OCI-LY1 (cell line): ENCODE results near the gene RABEPK.
"Not testable (repeated sequence)": the region's sequence is repeated elsewhere in the genome, so short reads cannot be mapped to it uniquely, and the experiment has no call there.

ENCODE experiments used
- H2AFZ ChIP-seq: fragments of 200-600 bp; sonication (generic), shearing (Covaris generic); 2 replicates; pipeline ENCODE4 v1.6.0; 2014; ENCODE audit warnings: antibody characterized with exemption, mild to moderate bottlenecking, low read length
- H3F3A ChIP-seq: fragments of 200-600 bp; sonication (generic), shearing (Covaris generic); 2 replicates; pipeline ENCODE4 v1.6.0; 2014; ENCODE audit warnings: mild to moderate bottlenecking, antibody characterized with exemption, low read length, moderate library complexity; ENCODE audit not compliant: insufficient read depth
- H3K27ac ChIP-seq: fragments of 200-600 bp; sonication (generic); 2 replicates; pipeline ENCODE4 v1.5.1; 2014; ENCODE audit warnings: low read length, mixed run types, mild to moderate bottlenecking, low read depth; ENCODE audit not compliant: poor library complexity, severe bottlenecking
- H3K27me3 ChIP-seq: fragments of 200-600 bp; sonication (generic); 2 replicates; pipeline ENCODE4 v1.6.0; 2014; ENCODE audit warnings: antibody characterized with exemption, mild to moderate bottlenecking, low read length, moderate library complexity; ENCODE audit not compliant: insufficient read depth
- H3K36me3 ChIP-seq: fragments of 200-600 bp; sonication (generic); 2 replicates; pipeline ENCODE4 v1.6.1; 2014; ENCODE audit warnings: mild to moderate bottlenecking, antibody characterized with exemption, low read length, moderate library complexity, mixed read lengths; ENCODE audit not compliant: insufficient read depth
- H3K4me1 ChIP-seq: fragments of 200-600 bp; sonication (generic); 2 replicates; pipeline ENCODE4 v1.5.1; 2014; ENCODE audit warnings: mild to moderate bottlenecking, low read length, moderate library complexity; ENCODE audit not compliant: insufficient read depth, severe bottlenecking
- H3K4me2 ChIP-seq: fragments of 200-600 bp; sonication (generic), shearing (Covaris generic); 2 replicates; pipeline ENCODE4 v1.6.1; 2014; ENCODE audit warnings: low read length
- H3K4me3 ChIP-seq: fragments of 200-600 bp; sonication (generic); 2 replicates; pipeline ENCODE4 v1.5.1; 2014; ENCODE audit warnings: low read length, low read depth, mild to moderate bottlenecking, mixed read lengths; ENCODE audit not compliant: poor library complexity, severe bottlenecking
- H3K79me2 ChIP-seq: fragments of 200-600 bp; shearing (Covaris generic); 2 replicates; pipeline ENCODE4 v1.6.1; 2016; ENCODE audit warnings: mixed run types, low read length, mixed read lengths; ENCODE audit not compliant: insufficient read depth
- H3K9ac ChIP-seq: fragments of 200-600 bp; sonication (generic), shearing (Covaris generic); 2 replicates; pipeline ENCODE4 v1.6.1; 2014; ENCODE audit warnings: mild to moderate bottlenecking, low read length, mixed read lengths
- H3K9me2 ChIP-seq: fragments of 200-600 bp; sonication (generic), shearing (Covaris generic); 2 replicates; pipeline ENCODE4 v1.6.1; 2014; ENCODE audit warnings: low read depth, mild to moderate bottlenecking, low read length, mixed read lengths
- H3K9me3 ChIP-seq: fragments of 200-600 bp; shearing (Covaris generic); 2 replicates; pipeline ENCODE4 v1.6.1; 2014; ENCODE audit warnings: low read length, mixed read lengths
- H4K20me1 ChIP-seq: fragments of 200-600 bp; sonication (generic), shearing (Covaris generic); 2 replicates; pipeline ENCODE4 v1.6.0; 2016; ENCODE audit warnings: mild to moderate bottlenecking, low read length; ENCODE audit not compliant: insufficient read depth
- CTCF ChIP-seq: fragments of 200-600 bp; sonication (generic), shearing (Covaris generic); IDR thresholded peaks from 2 replicates; pipeline ENCODE4 v1.5.1; 2017; ENCODE audit warnings: mild to moderate bottlenecking, antibody characterized with exemption, low read length, moderate library complexity, mixed read lengths
- EZH2 ChIP-seq: fragments of 200-600 bp; sonication (generic), shearing (Covaris generic); IDR thresholded peaks from 2 replicates; pipeline ENCODE4 v1.8.0; 2017; ENCODE audit warnings: borderline replicate concordance, mixed run types, mild to moderate bottlenecking, antibody characterized with exemption, low read length, moderate library complexity, mixed read lengths

The RABEPK gene

GRCh38 chr9:125176636-125177035, 23.7 kb upstream of the RABEPK start:
- Histone ChIP-seq H3F3A (no peaks in the 10 kb centered on the region), H3K4me3 (no peak overlapping the region), H3K4me1 (no peaks in the 10 kb centered on the region), H3K4me2 (no peak overlapping the region), H3K27ac (no peak overlapping the region), H2AFZ (no peak overlapping the region), H3K9ac (no peak overlapping the region), H4K20me1 (no peaks in the 10 kb centered on the region), H3K79me2 (peaks cover 62% of the 10 kb centered on the region), H3K9me2 (no peaks in the 10 kb centered on the region), H3K9me3 (no peaks in the 10 kb centered on the region), H3K27me3 (no peaks in the 10 kb centered on the region), H3K36me3 (peaks cover 10% of the 10 kb centered on the region; the same call in 1 of the 2 replicates)
- TF ChIP-seq CTCF (no peak), EZH2 (no peak)

GRCh38 chr9:125177888-125178287, 22.5 kb upstream of the RABEPK start:
- Histone ChIP-seq H3K27me3 (no peaks in the 10 kb centered on the region), H3K4me1 (no peaks in the 10 kb centered on the region), H3K9me2 (no peaks in the 10 kb centered on the region), H3K4me3 (no peak overlapping the region), H3K27ac (no peak overlapping the region), H3K79me2 (peaks cover 74% of the 10 kb centered on the region), H3F3A (no peaks in the 10 kb centered on the region), H4K20me1 (no peaks in the 10 kb centered on the region), H2AFZ (no peak overlapping the region), H3K9ac (no peak overlapping the region), H3K4me2 (no peak overlapping the region), H3K9me3 (peaks cover 5% of the 10 kb centered on the region), H3K36me3 (peaks cover 20% of the 10 kb centered on the region)
- no peak for TF ChIP-seq CTCF
- no peak for TF ChIP-seq EZH2

- not testable (repeated sequence) for H3K9me2 ChIP-seq
Measured at GRCh38 chr9:125179776-125180175, 20.6 kb upstream of the RABEPK start.

GRCh38 chr9:125180876-125181275, 19.5 kb upstream of the RABEPK start:
- no peaks in the 10 kb centered on the region for H4K20me1 ChIP-seq

More at GRCh38 chr9:125179776-125180175, 20.6 kb upstream of the RABEPK start:
- H3K27me3 ChIP-seq, H3K27ac ChIP-seq, H2AFZ ChIP-seq, H3K4me3 ChIP-seq, H3K9ac ChIP-seq, H3K4me2 ChIP-seq, H3K4me1 ChIP-seq, H3K9me3 ChIP-seq, H4K20me1 ChIP-seq, H3F3A ChIP-seq: not testable (repeated sequence)
- Histone ChIP-seq H3K36me3 (peaks cover 30% of the 10 kb centered on the region), H3K79me2 (peaks cover 84% of the 10 kb centered on the region)

GRCh38 chr9:125181756-125182155, 18.6 kb upstream of the RABEPK start:
- H3K36me3 ChIP-seq, result peaks cover 29% of the 10 kb centered on the region
- H3K9me3 ChIP-seq, H3K4me3 ChIP-seq, H3F3A ChIP-seq, H3K4me1 ChIP-seq, H3K9ac ChIP-seq, H3K4me2 ChIP-seq, H2AFZ ChIP-seq, H3K9me2 ChIP-seq, H4K20me1 ChIP-seq, H3K27me3 ChIP-seq, H3K27ac ChIP-seq: not testable (repeated sequence)
- peaks cover 90% of the 10 kb centered on the region for H3K79me2 ChIP-seq

More at GRCh38 chr9:125180876-125181275, 19.5 kb upstream of the RABEPK start:
- H2AFZ ChIP-seq, result no peak overlapping the region
- H3F3A ChIP-seq, result no peaks in the 10 kb centered on the region
- H3K27me3 ChIP-seq, result no peaks in the 10 kb centered on the region
- no peaks in the 10 kb centered on the region for H3K9me2 ChIP-seq
- no peaks in the 10 kb centered on the region for H3K4me1 ChIP-seq
- H3K4me3 ChIP-seq, result no peak overlapping the region
- H3K4me2 ChIP-seq, result no peak overlapping the region
- TF ChIP-seq CTCF (no peak), EZH2 (no peak)
- H3K79me2 ChIP-seq, result peaks cover 90% of the 10 kb centered on the region
- H3K9me3 ChIP-seq, result peaks cover 5% of the 10 kb centered on the region
- H3K36me3 ChIP-seq, result peaks cover 29% of the 10 kb centered on the region
- H3K9ac ChIP-seq, result no peak overlapping the region
- no peak overlapping the region for H3K27ac ChIP-seq
